ENCODE results near the gene CDS2. TPM values are rescaled to one million over a fixed set of nuclear protein-coding genes. Genes with fewer than 3 reads are reported as not detected.

Gene CDS2
- 10 to 100 TPM; 34.0 to 55.4 (median 40.9) TPM for total RNA-seq

- H3K27me3 ChIP-seq, result no peaks in the 10 kb centered on the region
- H3K4me3 ChIP-seq (replicated peaks in 1 of 3), result peak within 1 kb of the TSS; percentile 68 to 89 (median 79)
- peak in 1 of 2 donors; percentile 79 for TF ChIP-seq POLR2A (IDR thresholded peaks at IDR 0.05)
- peak in 5 of 6 experiments; percentile 24 to 61 (median 57) for TF ChIP-seq CTCF (IDR thresholded peaks at IDR 0.05)
- intact Hi-C loops (cut with DNase I), result loop anchor here (5.0 kb wide), 1 partner anchor 66 kb away; no protein-coding TSS in a partner anchor
- H3K4me1 ChIP-seq, result peaks cover 13 to 14% of the 10 kb centered on the region in 2 donors
- H3K36me3 ChIP-seq, result no peaks in the 10 kb centered on the region
- WGBS, 2 donors, result 1% methylated on average over 37 of the region's 78 CpGs; no CpG with 5 or more reads in 1 of the 2 donors
- no peaks in the 10 kb centered on the region for H3K9me3 ChIP-seq
- H3K27ac ChIP-seq, result peak within 1 kb of the TSS; percentile 91 to 97 (median 92)
- peak; percentile 100 for DNase-seq
These were observed at the start of gene CDS2 for GRCh38 chr20:5126512-5127203. Gene CDS2 (plus strand): TSS chr20:5127008. CDS start chr20:5127093, 85 bp downstream.

- Histone ChIP-seq H3K36me3 (no peaks in the 10 kb centered on the region), H3K27ac (peak overlapping the region; percentile 75 to 83 (median 81)), H3K27me3 (no peaks in the 10 kb centered on the region), H3K9me3 (no peaks in the 10 kb centered on the region), H3K4me3 (replicated peaks in 1 of 3) (peak overlapping the region in 1 of 3 donors; percentile 18), H3K4me1 (peaks cover 10 to 21% of the 10 kb centered on the region in 2 donors)
- WGBS, 2 donors, result 41 to 50% methylated on average over 4 of the region's 4 CpGs
- intact Hi-C loops (cut with DNase I), result no loop called here
- TF ChIP-seq POLR2A (IDR thresholded peaks at IDR 0.05) (no peak), CTCF (IDR thresholded peaks at IDR 0.05) (no peak)
- peak; percentile 50 for DNase-seq
These were observed 48.9 kb upstream of the CDS2 start for GRCh38 chr20:5077761-5078387.

DNA sequence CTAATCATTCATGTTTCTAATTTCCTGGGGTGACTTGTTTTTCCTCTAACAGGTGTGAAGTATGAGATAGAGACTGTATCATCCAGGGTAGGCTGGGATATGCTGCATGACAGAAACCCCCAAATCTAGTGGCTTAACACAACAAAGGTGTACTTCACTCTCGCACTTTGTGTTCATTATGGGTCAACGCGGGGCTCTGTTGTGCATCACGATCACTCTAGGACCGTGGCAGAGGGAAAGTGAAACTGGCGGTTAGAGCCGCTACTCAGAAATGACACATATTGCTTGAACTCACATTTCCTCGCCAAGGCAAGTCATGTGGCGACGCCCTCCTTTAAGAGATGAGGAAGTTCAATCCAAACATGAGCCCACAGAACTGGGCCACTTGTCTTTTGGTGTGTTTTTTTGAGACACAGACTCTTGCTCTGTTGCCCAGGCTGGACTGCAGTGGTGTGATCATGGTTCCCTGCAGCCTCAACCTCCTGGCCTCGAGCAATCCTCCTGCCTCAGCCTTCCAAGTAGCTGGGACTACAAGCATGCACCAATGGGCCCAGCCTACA is 48.3 kb upstream of the CDS2 start:
- intact Hi-C loops (cut with DNase I), result no loop called here
- H3K4me1 ChIP-seq, result peaks cover 5 to 15% of the 10 kb centered on the region in 2 donors
- no peak for TF ChIP-seq CTCF (IDR thresholded peaks at IDR 0.05)
- peak in 1 of 2 donors; percentile 43 for TF ChIP-seq POLR2A (IDR thresholded peaks at IDR 0.05)
- H3K9me3 ChIP-seq, result no peaks in the 10 kb centered on the region
- WGBS, 2 donors, result 23 to 31% methylated on average over 11 of the region's 11 CpGs
- H3K27me3 ChIP-seq, result no peaks in the 10 kb centered on the region
- H3K4me3 ChIP-seq (replicated peaks in 1 of 3), result peak overlapping the region in 1 of 3 donors; percentile 18
- H3K36me3 ChIP-seq, result no peaks in the 10 kb centered on the region
- H3K27ac ChIP-seq, result peak overlapping the region; percentile 75 to 83 (median 81)
- DNase-seq, result peak; percentile 91 to 92

GRCh38 chr20:5080384-5080877 is 46.4 kb upstream of the CDS2 start:
- Histone ChIP-seq H3K4me1 (peaks cover 4 to 9% of the 10 kb centered on the region in 2 donors), H3K4me3 (replicated peaks in 1 of 3) (no peak overlapping the region), H3K27me3 (no peaks in the 10 kb centered on the region), H3K27ac (peak overlapping the region in 1 of 3 donors; percentile 83), H3K9me3 (no peaks in the 10 kb centered on the region), H3K36me3 (no peaks in the 10 kb centered on the region)
- intact Hi-C loops (cut with DNase I), result no loop called here
- peak; percentile 49 to 65 for DNase-seq
- no peak for TF ChIP-seq POLR2A (IDR thresholded peaks at IDR 0.05)
- TF ChIP-seq CTCF (IDR thresholded peaks at IDR 0.05), result no peak
- 78 to 87% methylated on average over 10 of the region's 10 CpGs for WGBS, 2 donors
